Measurements from ENCODE around the gene ALAD.
A peak's percentile ranks its signal among the peaks of the same experiment; 100 is the strongest.
"Not testable (repeated sequence)": the region's sequence is repeated elsewhere in the genome, so short reads cannot be mapped to it uniquely, and the experiment has no call there.

The ALAD gene

DNA sequence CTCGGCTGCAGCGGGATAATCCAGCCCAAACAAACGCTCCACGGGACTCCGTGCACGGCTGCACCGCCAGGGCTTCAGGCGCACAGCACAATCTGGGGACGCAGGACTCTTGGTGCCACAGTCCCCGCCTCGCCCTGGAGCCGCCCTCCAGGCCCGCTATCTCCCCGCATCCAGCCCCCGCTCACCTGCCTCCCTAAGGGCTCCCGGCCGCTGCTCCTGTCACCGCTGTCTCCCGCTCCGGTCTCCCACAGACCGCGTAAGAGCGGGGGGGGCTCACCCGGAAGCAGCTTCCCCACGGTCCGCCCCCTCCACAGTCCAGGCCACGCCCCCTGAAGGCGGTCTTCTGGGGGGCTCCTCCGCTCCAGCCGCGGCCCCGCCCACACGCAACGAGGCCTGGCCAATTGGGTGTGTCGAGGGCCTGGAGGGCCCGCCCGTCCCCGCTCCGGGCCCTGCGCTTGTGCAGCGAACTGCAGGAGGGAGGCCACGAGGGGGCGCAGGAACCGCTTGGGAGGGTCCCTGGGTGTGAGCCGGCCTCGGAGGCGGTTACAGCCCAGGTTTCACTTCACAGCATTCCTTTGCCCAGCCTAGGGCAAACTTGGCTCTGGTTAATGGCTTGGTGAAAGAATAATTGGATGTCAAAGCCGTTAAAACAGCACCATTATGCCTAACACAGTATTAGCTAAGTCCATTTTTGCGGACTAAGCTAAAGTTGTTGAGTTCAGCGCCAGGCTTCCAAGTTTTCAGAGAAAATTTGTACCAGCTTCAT, at the start of gene ALAD:
ALAD (minus strand) TSS at position 258 of the 766 bp plus-strand sequence. CDS start 7,725 bp downstream, outside the sequence.
- DNase-seq: peak; percentile 99

DNA sequence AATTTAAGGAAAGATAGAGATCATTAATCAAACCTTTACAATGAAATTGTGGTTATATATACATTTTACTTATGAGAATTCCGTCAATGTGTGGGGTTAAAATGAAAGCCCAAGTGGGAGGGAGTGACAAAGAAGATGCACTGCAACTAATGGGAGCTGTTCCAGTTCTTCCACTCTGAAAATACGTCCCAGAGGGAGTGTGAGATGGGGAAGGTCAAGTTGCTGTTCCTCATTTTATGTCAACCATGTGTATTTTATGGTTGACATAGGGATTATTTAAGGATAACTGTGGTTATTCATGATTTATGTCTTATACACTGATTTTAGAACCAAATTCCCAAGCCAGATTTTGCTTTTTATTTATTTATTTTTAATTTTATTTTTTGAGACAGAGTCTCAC, 48.3 kb upstream of the ALAD start:
- DNase-seq: no peak

DNA sequence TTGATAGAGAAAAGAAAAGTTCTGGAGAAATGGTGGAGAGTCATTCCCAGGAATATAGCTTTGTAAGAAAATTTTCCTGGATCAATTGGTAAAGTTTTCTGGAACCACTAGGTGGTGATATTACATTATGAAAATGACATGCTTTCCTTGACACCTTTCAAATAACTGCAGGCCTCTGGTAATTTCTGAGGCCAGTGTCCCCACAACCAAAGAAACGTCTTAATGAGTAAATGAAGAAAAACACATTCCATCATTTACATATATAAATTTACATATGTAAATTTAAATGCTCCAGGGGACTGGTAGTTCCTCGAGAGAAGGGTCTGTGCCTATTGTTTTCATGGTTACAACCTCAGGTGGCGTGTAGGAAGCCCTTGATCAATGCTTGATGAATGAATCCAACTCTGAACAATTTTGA, 45.2 kb upstream of the ALAD start:
- peak; percentile 50 for DNase-seq

DNA sequence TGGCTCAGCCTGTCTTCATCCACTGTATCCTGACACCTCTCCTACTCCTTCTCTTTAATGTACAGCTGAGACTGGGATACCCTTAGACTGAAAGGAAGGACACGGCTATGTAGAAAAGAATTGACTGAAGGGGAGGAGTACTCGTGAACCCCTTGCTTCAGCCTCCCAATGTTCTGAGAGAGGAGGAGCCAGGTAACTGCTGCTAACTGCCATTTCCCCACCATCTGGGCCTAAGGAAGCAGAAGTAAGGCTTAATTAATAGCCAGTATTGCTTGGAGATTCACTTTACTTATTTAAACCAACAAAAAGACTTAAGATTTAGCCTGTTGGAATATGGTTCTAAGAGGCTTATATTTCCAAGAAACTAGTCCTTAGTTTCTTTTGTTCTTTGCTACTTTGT, 43.7 kb upstream of the ALAD start:
- DNase-seq: no peak

DNA sequence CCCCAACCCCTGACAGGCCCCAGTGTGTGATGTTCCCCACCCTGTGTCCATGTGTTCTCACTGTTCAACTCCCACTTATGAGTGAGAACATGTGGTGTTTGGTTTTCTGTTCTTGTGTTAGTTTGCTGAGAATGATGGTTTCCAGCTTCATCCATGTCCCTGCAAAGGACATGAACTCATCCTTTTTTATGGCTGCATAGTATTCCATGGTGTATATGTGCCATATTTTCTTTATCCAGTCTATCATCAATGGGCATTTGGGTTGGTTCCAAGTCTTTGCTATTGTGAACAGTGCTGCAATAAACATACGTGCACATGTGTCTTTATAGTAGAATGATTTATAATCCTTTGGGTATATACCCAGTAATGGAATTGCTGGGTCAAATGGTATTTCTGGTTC, 36.6 kb upstream of the ALAD start:
- DNase-seq: not testable (repeated sequence)

- no peak for DNase-seq
Observed at GRCh38 chr9:113436728-113437515, 35.8 kb upstream of the ALAD start.

GRCh38 chr9:113431191-113431590, 30.1 kb upstream of the ALAD start:
- no peak for DNase-seq

GRCh38 chr9:113428062-113428615, 27.1 kb upstream of the ALAD start:
- DNase-seq: no peak

- DNase-seq: no peak
Observed at GRCh38 chr9:113427629-113428028, 26.5 kb upstream of the ALAD start.

DNA sequence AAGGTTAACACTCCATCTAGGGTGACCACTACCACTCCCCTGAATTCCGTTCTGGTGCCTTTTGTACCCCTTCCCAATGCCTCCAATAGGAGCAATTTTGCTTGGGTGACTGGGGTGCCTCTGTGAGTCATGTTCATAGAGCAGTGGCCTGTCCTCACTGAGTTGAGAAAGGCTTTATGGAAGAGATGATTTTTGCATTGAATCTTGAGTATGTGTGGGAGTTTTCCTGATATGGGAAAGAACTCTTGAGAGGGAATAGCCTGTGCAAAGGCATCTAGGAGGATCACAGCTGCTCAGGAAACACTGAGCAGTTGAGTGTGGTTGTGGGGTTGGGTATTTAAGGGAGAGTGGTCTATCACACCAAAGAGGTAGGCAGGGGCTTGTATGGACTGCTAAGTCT, 25.6 kb upstream of the ALAD start:
- no peak for DNase-seq

- DNase-seq: no peak
Observed at GRCh38 chr9:113425072-113425471, 24.0 kb upstream of the ALAD start.

- no peak for DNase-seq
Observed at GRCh38 chr9:113421726-113422125, 20.6 kb upstream of the ALAD start.

DNA sequence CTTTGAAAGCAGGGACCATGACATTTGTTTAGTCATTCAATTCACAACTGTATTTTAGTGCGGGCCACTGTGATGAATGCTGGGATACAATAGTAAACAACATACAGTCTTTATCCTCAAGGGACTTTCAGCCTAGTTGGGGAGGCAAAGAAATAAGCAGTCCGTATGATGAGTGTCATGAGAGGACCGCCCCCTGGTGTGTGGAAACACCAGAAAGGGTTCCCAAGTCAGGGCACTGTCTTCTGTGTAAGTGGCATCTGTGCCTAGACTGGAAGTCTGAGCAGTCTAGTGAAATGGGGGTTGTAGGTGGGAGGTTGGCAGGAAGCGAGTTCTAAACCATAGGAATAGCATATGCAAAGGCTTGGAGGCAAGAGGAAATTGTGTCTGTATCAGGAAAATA, 16.3 kb upstream of the ALAD start:
- DNase-seq: peak; percentile 25

DNA sequence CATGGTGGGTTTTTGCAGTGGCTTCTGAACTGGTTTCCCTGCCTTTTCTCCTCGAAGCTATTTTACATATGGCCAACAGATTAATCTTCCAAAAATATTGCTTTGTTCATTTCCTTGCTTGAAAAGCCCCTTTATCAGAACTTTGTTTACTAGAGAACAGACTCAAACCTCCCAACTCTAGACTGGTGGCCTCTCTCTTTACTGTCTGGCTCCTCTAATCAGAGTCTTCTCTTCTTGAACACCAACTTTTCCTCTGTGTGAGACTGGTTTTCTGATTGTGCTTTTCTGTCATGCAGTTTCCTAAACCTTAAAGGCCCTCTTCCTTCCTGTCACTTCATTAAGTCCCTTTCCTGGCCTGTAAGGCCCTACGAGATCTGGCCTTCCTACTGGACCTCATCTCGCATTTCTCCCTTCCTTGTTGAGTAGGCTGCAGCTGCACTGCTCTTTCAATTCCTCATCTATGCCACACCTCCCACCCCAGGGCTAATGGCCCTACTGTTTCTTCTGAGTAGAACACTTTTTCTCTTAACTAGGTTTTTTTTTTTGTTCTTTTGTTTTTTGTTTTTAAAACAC, 15.2 kb upstream of the ALAD start:
- DNase-seq: no peak

DNA sequence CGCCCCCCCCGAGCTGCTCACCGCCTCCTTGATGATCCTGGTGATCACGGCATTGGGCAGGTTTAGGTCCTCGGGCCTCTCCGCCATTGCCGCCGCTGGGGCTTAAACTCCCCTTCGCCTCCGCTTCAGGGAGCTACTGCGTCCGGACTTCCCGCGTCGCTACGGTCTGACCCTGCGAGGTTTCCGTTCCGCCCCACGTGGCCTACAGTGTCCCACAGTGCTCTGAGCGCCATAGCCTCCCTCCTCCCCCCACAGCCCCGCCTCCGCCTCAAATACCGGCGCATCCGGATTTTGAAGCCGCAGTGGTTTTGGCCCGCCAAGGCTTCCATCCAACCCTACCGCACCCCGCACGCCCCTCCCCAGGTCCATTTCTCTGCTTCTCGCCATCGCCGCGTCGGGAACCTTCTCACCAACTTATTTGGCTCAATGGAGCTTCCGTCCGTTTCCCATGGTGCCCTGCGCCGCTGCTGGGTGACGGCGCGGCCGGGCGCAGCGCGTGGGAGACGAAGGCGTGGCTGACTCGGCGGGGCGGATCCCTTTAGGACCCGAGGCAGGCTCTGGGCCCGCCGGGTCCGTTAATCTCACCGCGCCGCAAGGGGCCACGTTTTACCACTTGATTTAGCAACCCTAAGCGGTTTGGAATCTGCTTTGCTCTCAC, 9.3 kb upstream of the ALAD start, which contains the start of the genes C9orf43 and POLE3:
C9orf43 (plus strand) TSS at position 541 of the 658 bp plus-strand sequence. CDS start 2,747 bp downstream, outside the sequence.
POLE3 (minus strand) TSS at position 469 of the 658 bp plus-strand sequence; CDS start at position 87, 382 bp downstream.
- peak; percentile 94 for DNase-seq

GRCh38 chr9:113409883-113410206, 8.8 kb upstream of the ALAD start:
- DNase-seq: no peak

GRCh38 chr9:113409481-113409880, 8.4 kb upstream of the ALAD start:
- no peak for DNase-seq

DNA sequence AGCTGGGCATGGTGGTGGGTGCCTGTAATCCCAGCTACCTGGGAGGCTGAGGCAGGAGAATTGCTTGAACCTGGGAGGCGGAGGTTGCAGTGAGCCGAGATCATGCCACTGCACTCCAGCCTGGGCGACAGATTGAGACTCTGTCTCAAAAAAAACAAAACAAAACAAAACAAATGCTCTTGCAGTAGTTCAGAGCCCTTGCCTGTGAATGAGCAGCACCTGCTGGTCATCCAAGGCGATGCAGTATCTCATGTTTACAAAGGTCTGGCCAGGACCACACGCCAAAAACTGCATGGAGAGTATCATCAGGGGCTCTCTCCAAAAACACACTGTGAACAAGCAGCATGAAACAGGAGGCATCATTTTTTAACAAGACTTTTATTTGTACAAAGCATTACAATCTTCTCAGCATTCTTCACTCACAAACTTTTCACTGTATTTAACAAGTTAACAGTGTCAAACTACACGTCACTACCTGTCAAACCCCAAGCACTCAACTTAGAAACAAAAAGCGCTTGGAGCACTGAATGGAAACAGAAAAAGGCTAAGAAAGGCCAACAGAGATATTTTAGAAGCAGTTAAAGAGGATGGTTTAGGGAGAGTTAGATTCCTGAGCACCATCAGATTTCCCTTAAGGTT, 5.9 kb upstream of the ALAD start:
- DNase-seq: peak; percentile 76

DNA sequence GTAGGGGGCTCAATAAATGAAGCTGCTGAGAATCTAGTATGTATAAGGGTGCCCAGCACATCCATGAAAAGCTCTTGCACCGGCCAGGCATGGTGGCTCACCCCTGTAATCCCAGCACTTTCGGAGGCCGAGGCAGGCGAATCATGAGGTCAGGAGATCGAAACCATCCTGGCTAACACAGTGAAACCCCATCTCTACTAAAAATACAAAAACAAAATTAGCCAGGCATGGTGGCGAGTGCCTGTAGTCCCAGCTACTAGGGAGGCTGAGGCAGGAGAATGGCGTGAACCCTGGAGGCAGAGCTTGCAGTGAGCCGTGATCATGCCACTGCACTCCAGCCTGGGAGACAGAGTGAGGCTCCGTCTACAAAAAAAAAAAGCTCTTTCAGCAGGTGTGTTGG, 5.3 kb upstream of the ALAD start:
- not testable (repeated sequence) for DNase-seq

GRCh38 chr9:113403646-113404045, 2.6 kb upstream of the ALAD start:
- no peak for DNase-seq

DNA sequence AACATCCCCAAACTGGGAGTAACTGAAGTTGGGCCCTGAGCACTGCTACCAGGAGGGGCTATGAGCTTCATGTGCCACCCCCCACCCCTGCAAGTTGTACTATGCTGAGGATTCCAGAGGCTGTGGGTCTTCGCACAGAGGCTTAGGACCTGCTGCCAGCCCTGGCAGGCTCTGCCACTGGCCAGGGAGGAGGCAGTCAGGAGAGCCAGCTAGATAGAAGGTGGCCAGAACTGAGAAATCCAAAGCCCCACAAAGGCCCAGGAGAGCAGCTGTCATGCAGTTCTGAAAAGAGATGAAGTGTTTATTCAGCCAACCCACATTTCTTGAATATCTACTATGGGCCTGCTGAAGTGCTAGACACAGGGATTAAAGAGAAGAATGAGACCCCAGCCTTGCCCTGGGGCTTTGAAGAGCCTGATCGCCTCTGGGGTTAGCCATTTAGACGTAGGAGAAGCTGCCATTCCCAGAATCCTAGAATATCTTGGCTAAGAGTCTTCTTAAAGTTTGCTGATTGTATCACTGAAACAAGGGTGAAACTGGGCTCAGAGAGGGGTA, 1.4 kb downstream of the ALAD start:
- no peak for DNase-seq

DNA sequence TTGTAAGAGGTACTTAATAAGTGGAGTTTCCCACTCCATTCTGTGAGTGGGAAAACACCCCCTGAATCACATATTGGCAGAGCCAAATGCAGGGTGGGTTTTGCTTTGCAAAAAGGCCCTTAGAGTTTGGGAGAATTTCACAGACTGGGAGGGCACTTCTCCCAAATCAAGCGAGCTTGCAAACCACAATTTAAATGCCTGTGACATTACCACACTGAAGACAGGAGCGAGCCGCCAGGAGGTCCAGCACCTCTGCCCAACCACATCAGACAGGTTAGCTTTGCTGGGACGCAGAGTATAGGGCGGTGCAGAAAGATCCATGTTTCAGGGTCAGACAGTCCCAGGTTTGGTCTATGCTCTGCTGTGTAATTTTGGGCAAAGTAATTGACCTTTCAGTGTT, 2.3 kb downstream of the ALAD start:
- DNase-seq: no peak

Measured in CD4-positive, alpha-beta T cell treated with Interleukin-21 for 1 hour (primary cell).